Left cardiac atrium (tissue), 4 donors: ENCODE measurements around the gene DGKI. TPM values are rescaled to one million over a fixed set of nuclear protein-coding genes. Genes with fewer than 3 reads are reported as not detected.
A peak's percentile ranks its signal among the peaks of the same experiment; 100 is the strongest.
"Not testable (repeated sequence)": the region's sequence is repeated elsewhere in the genome, so short reads cannot be mapped to it uniquely, and the experiment has no call there.

Experiments
- ATAC-seq, 2 donors: fragments of 200-7000 bp; cut with Tn5 transposase; one replicate each; pipeline ENCODE4 v1.9.1; 2020; ENCODE audit warnings: mild to moderate bottlenecking in 2 of 2, moderate library complexity in 2 of 2
- DNase-seq: peaks from one replicate; pipeline ENCODE4 v3.0.0-alpha.2; 2020
- intact Hi-C, 2 donors: fragments of 100-400 bp; cut with DNase I; formaldehyde crosslinking; loops; one replicate each; pipeline versions ENCODE4 v1.14.1 to v1.15.1; 2022 to 2023
- total RNA-seq, 2 donors: library from RNA; stranded (reverse); fragmentation: NEBNext Ultra II Directional; extraction: Animal tissue kit (Norgen Biotek cat#: 25700); gene quantifications; one replicate each; pipeline ENCODE4 v1.2.1, GENCODE V29; 2021
- donor health status: DM: no; HTN: yes; CAD: no.
- donor health status: DM: no; HTN: yes; CAD: no; lungs with severe emphysema.
- donor health status: DM: yes; HTN: yes; CAD: no.
- donor health status: Dilated cardiomyopathy.

The DGKI gene
- total RNA-seq, 2 donors from 2014 or later = 7.2 to 19.1 TPM

DNA sequence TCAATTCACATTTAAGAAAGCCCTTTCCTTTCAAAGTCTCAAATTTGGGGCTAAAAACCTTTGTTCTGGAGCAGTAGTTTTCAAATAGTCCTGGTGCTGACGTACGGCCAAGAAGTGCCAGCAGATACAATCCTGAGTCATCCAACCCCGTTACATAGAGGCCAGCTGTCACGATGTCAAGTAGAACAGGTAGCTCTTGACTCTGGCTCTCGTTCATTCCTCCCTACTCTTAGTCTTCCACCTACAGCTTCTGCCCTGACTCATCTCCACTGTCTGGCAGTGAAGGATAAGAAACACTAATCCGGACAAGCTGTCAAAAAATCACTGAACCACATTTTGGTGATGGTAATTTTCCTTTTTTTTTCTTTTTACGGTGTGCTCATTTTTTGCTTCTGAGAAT is 370.8 kb downstream of the DGKI start:
- intact Hi-C loops = no loop called here
- no peak for DNase-seq
- peak in 1 of 2 donors; percentile 93 for ATAC-seq

DNA sequence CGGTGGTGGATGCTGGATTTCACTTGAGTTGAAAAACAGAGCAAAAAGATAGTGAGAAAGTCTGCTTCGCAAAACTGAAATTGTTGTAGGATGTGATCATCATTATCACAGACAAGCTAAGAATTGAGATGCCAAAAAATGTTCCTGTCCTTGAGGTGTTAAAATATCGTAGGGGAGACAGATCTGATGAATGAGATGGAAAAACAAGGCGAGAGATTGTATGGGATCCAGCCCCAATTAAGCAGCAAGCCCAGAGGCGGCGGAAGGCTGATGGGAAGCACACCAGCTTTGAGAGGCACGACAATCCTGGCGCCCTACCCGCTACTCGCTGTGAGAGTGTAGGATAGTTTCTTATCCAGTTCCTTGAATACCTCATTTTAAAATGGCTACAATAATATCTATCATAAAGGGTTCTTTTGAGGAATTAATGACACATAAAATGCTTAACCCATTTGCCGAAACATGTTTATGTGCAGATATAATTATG is 372.2 kb downstream of the DGKI start:
- intact Hi-C loops = no loop called here
- DNase-seq = no peak
- peak in 1 of 2 donors; percentile 42 for ATAC-seq

DNA sequence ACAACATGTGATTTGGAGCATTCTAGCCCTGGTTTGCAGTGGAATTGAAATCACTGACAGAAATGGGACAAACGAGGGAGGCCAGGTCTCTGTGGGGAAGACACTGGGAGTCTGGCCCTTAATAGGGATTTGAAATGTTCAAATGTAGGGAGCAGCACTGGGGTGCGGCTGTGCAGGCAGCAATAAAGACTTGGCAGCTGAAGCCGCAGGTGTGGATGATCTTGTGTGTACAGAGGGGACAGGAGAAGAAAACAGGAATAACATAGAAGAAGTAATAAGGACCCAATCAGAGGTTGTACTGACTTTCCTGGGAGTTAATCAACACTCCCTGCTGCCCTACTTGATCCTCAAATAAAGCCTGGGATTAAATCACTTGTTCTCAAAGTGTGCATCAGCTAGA is 375.6 kb downstream of the DGKI start:
- ATAC-seq = no peak
- intact Hi-C loops = no loop called here
- no peak for DNase-seq

DNA sequence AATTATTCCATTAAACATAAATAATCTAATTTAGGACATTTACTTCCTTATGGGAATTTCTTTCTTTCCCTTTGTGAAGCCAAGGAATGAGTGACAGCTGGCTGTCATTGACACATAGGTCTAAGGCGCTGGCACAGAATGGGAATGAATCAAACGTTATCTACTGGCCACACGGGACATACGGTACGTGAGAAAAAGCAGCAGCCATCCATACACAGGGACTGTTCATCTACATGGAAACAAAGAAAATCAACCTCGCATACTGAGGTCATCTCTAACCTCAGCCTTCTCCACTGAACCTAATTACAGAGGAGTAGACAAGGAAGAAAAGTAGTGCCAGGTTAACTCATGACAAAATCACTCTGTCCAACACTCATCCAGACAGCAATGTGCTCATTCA is 376.9 kb downstream of the DGKI start:
- intact Hi-C loops = no loop called here
- DNase-seq = no peak
- peak in 1 of 2 donors; percentile 65 for ATAC-seq

DNA sequence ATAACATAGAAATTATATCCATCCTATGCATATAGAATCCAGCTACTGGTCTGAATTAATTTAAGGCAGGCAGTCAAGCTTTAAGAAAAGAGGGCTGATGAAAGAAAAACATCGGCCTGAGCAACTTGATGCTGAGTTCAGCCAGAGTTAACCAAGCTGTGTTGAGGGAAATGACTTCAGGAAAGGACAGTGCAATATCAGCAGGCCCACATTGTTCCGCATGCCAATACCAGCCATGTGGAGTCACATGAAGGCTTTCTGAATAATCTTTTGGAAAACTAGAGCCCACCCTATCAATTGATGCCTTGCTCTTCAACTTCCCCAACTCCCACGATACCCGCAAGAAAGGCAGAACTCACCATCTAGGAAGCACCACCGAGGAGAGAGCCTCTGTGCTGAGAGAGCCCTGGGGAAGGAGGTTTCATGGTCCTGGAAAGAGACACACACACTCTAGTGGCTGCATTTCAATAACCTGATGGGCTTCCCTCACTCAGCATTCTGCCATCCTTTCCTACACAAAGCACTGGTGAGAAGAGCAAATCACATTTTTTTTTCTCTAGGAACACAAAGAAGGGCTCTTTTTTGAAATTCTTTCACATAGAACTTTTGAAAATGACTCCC is 377.5 kb downstream of the DGKI start:
- peak; percentile 28 for DNase-seq
- intact Hi-C loops = no loop called here
- ATAC-seq = peak; percentile 34 to 66

DNA sequence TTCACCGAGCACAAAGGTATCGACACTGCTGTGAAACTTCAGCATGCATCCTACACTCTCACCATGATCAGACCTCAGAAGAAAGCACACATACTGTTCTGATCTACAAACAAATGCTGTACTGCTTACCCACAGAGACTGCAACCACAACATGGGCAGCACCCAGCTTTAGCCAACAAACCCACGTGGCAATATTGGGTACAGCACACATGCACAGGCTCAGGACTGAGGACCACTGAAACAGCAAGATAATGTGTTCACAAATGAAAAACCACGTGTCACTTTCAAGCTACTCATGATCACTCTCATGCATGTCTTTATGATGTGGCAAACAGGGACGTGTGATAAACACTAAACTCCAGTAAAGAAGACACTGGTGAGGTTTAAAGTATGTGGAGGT is 383.9 kb downstream of the DGKI start:
- DNase-seq = no peak
- ATAC-seq = no peak
- intact Hi-C loops = no loop called here

DNA sequence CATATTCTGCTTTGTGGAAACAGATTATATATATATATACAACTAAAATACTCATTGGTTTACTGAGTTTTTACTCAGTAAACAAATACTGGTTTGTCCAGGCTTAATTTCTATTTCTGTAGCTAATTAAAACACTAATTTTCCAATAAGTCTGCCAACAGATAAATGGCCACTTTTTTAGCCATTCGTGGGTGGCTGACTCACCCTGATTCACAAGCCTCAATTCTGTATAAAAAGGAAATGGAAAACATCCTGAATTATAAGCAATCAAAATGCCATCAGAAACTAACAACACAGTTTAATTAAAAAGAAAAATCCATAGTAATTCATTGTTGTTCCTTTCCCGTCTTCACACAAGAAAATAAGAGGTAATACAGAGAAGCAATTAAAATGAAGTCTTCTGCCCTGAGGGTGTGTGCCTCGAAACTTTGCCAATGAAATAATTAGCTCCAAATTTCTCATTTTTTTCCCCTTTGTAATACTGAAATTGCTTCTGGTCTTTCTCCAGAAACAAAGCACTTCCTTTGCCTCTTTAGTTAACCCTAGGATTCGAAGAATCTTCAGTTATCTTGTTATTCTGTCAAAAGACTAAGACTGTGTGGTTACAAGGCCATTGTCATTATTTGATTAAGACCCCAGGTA is 384.6 kb downstream of the DGKI start:
- peak in 1 of 2 donors; percentile 17 for ATAC-seq
- intact Hi-C loops = no loop called here

DNA sequence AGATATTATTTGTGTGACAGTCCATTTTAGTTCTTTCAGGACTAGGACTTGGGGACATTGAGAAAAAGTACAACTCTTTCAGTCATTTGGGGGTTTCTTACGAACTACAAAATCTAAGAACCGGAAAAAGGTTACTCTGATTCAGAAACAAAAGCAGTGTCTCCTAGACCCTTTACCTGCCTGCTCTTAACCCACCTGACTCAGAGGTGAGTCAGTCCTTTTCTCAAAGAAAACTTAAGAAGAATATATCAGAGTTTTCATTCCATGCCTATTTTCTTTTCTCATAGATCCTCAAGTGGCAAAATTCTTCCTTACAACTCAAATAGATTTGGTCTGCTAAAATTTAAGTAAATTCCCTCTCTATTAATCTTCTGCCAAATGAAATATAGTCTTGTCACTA is 388.4 kb downstream of the DGKI start:
- DNase-seq (no peak), ATAC-seq (no peak)
- intact Hi-C loops = no loop called here

More for the DNA sequence above, 384.6 kb downstream of the DGKI start:
- DNase-seq = no peak

DNA sequence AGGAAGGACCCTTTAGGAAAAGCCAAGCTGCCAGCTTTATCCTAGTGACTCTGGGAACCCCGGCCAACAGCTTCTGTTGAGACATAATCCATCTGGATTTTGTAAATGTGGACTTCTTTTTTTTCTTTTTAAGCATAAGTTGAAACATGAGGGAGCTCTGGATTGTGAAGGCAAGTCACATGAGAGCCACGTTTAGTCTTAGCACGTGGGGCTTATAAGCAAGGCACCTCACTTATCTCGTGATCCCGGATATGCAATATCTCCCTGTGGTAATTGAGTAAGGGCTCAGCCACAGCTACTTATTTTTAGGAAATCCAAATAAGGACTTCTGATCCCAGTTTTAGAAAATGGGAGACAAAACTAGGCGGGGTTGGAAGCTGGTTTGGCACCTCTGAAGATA is 392.0 kb downstream of the DGKI start:
- intact Hi-C loops = loop anchor here in 1 of 2 donors (5.0 kb wide), 1 partner anchor 138 kb away; no protein-coding TSS in a partner anchor
- ATAC-seq (peak; percentile 87 to 92), DNase-seq (peak; percentile 37)

DNA sequence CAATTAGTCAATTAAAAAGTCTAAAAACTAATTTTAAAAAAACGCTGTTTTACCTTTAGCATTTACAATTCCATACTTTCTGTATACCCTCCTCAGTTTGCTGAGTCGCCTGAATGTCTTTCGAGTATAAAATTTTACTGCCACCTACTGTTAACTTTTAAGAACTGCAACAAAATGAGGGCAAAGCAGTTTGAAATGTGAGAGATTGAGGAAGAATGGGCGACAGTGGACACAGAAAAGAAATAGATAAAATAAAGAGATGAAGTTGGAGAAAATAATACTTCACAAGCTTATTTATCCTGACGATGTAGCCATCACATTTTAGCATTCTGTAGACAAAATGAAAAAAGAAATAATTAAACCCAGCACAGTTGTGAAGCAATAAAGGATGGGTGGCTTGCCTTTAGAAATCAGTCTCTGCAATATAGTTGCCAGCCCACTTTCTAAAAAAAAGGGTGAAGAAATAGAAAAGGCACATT is 392.5 kb downstream of the DGKI start:
- intact Hi-C loops = loop anchor here in 1 of 2 donors (5.0 kb wide), 1 partner anchor 138 kb away; no protein-coding TSS in a partner anchor
- DNase-seq = no peak
- ATAC-seq = peak; percentile 47 to 72

DNA sequence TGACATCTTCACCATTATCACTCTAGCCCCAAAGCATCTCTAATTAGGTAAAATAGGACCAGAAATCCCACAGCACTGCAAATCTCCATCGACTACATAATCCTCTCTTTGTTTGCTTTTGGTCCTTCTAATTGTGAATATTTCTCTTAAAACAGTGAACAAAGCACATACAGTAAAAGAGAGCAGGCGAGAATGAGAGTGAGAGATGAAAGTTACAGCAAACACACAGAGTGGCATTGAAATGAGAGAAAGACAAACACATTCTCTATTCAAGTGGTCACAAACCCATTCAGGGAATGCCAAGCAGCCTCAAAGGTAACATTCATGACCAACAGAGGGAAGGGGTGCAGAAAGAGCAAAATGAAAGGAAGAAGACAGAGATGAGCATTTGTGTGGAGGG is 393.4 kb downstream of the DGKI start:
- ATAC-seq (no peak), DNase-seq (no peak)
- intact Hi-C loops = loop anchor here in 1 of 2 donors (2.0 to 5.0 kb wide), 2 partner anchors 139 to 285 kb away; no protein-coding TSS in a partner anchor

DNA sequence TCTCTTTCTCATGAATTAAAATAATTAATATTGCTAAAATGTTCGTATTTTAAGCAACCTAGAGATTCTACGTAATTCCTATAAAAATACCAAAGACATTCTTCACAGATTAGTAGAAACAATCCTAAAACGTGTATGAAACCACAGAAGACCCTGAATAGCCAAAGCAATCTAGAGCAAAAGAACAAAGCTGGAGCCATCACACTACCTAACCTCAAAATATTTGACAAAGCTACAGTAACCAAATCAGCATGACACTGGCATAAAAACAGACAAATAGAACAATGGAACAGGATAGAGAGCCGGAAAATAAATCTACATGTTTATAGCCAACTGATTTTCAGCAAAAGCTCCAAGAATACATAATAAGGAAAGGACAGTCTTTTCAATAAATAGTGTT is 397.8 kb downstream of the DGKI start:
- no peak for ATAC-seq
- DNase-seq = no peak
- intact Hi-C loops = loop anchor here in 1 of 2 donors (10.0 kb wide), 1 partner anchor 1044 kb away; no protein-coding TSS in a partner anchor

DNA sequence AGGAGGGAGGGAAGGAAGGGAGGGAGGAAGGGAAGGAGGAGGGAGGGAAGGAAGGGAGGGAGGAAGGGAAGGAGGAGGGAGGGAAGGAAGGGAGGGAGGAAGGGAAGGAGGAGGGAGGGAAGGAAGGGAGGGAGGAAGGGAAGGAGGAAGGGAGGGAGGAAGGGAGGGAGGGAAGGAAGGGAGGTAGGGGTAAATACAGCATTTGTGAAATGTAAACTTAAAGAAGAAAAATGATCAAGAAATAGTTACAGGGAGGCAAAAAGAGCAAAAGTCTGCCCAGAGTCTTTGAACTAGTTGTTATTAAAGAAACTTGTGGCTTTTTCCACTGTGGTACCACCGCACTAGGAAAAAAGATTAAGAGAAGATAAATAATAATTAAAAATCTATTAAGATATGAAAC is 398.2 kb downstream of the DGKI start:
- intact Hi-C loops = loop anchor here in 1 of 2 donors (10.0 kb wide), 1 partner anchor 1044 kb away; no protein-coding TSS in a partner anchor
- ATAC-seq, DNase-seq: not testable (repeated sequence)

DNA sequence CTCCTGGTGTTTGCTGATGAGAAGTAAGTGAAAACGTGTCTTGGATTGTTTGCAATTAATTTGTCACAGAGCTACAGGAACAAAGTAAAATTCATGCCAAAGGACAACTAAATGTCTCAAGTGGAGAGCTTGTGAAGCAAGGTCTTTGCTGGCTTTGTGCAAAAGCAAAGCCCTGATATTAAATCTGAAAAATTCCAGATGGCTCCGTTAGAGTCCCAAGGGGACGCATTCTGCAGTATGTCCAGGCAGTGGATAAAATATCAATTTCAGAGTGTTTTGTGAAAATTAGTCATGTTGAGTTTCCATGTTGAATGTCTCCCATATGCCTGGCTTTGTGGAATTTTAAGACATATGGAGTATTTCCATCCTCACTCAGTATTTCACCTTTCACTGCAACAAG is 400.7 kb downstream of the DGKI start:
- ATAC-seq (peak; percentile 56 to 66), DNase-seq (no peak)
- intact Hi-C loops = loop anchor here in 1 of 2 donors (10.0 kb wide), 1 partner anchor 1041 kb away; no protein-coding TSS in a partner anchor

DNA sequence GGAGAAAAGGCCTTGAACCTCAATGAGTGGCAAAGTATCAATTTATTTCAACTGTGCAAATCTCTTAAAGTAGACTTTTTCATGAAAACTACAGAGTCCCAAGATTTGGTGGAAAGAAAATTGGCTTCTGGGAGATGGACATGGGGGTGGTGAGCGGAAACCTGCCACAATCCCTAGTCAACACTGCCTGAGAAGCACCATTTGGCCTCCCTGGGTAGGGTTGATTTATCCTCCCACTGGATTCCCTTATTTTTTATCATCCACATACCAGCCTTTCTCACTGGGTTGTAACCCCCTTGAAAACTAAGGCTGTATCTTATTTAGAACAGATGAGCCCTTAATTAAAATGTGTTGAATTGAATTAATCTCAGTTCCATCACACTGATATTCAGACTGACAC is 401.5 kb downstream of the DGKI start:
- no peak for DNase-seq
- intact Hi-C loops = loop anchor here in 1 of 2 donors (10.0 kb wide), 1 partner anchor 1040 kb away; no protein-coding TSS in a partner anchor
- peak in 1 of 2 donors; percentile 32 for ATAC-seq

DNA sequence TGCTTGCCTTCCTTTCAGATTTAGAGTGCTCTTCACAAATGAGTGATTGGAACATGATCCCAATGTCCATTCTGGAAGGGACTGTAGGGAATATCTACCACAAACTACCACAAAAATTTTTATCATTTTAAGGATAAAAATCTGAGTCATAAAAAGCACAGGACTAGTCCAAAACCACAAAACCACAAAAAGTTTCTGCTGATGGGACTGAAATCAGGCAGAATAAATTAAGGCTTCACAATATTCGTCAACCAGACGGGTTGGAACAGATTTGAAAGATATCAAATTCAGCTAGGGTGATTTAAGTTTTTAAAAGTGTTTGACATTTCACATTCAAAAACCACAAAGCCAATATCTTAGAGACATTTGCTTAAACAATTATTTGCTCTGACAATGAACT is 403.2 kb downstream of the DGKI start:
- no peak for DNase-seq
- ATAC-seq = no peak
- intact Hi-C loops = loop anchor here in 1 of 2 donors (10.0 kb wide), 1 partner anchor 1039 kb away; no protein-coding TSS in a partner anchor

DNA sequence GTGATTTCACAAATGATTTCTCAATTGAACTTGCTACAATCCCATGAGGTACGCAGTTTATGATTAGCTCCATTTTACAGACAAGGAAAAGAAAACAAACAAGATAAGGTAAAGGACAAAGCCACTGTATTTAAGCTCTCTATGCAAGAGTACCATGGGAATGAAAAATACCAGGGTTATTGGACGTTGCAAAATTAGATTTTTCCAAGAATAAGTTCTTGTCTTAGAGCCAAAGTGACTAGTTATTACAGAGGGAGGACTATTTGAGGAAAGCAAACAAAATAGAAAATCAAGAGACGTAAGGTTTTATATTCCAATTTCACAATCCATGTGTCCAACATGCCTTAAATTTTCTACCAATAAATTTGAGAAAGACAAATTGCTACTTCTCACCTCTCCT is 405.3 kb downstream of the DGKI start:
- DNase-seq (no peak), ATAC-seq (peak; percentile 65 to 83)
- intact Hi-C loops = loop anchor here in 1 of 2 donors (10.0 kb wide), 1 partner anchor 1037 kb away; no protein-coding TSS in a partner anchor

DNA sequence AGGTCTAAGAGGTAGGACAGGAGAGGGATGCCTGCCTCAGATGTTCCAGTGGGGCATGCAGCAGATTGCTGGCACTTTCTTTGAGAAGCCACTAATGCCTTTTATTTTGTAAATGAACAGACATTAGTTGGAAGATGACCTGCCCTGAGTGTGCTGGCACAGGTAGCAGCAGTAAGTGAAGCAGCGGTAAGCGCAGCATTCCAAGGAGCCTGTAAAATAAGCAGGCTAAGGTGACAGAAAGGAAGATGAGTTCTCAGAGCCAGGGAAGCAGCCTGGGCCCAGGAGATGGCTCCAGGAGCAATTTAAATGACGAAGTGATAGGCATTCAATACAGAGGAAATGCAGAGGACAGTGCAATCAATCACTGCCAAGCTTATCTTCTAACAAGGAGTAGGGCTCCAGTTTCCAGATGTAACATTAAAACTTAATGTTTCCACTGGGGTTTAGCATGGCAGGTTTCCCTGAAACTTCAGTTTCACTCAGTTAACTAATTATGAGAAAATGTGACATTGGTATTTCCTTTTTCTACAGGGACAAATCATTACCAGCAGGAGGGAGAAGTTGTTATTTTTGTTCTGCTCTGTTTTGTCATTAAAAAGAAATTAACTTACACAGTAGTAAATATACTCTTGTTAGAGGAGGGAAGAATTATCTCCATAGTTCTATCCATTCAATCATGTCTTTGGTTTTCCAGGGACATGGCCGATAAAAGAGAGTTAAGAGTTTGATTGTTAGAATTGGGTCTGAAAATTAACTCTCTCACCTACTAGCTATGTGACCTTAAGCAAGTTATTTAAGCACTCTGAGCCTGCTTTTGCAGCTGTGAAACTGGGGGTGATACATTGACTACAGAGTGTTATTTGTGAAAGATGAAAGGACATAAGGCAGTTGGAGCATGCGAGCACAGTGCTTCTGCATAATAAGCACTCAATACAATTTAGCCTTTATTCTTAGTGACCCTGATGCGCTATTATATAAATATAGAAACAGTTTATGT is 406.6 kb downstream of the DGKI start:
- no peak for DNase-seq
- intact Hi-C loops = loop anchor here in 1 of 2 donors (10.0 kb wide), 1 partner anchor 1035 kb away; no protein-coding TSS in a partner anchor
- peak; percentile 19 to 58 for ATAC-seq

DNA sequence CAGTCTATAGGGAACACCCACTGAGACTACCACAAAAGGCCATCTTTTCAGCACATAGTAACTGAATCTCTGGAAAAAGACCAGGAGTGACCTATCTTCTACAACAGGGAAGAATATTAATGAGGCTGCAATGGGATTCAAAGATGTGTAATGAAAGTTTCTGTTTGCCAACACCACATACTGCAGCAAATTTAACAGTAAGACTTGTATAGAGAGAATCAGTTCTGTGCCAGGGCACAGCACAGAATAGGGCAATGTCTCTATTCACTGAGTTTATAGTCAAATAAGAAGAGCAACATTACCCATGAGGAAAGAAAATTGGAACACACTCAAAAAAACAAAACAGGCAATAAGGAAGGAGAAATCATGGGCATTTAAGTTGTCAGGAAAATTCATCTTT is 411.8 kb downstream of the DGKI start:
- intact Hi-C loops = no loop called here
- no peak for ATAC-seq

More for the DNA sequence above, 411.8 kb downstream of the DGKI start:
- no peak for DNase-seq
